Mesenchymal stem cell (in vitro differentiated cells and primary cell): ENCODE data around the gene GFRA1.

Experiments
- DNase-seq: peaks from one replicate; pipeline ENCODE4 v3.0.0-alpha.2; 2013
- H2AFZ ChIP-seq: one replicate; pipeline ENCODE4 v1.6.1; 2013; ENCODE audit warnings: low read depth, mild to moderate bottlenecking, control low read depth, inconsistent platforms, low read length, moderate library complexity
- H2AK5ac ChIP-seq: 2 replicates; pipeline ENCODE4 v1.6.1; 2013; ENCODE audit warnings: low read length, moderate library complexity, mild to moderate bottlenecking, inconsistent platforms; ENCODE audit not compliant: severe bottlenecking
- H2BK120ac ChIP-seq: one replicate; pipeline ENCODE4 v1.6.1; 2013; ENCODE audit warnings: low read depth, mild to moderate bottlenecking, inconsistent platforms, low read length, moderate library complexity
- H2BK12ac ChIP-seq, 2 experiments: one replicate each; pipeline ENCODE4 v1.6.1; 2013; ENCODE audit warnings: inconsistent platforms in 2 of 2, low read length in 2 of 2, mild to moderate bottlenecking in 2 of 2, moderate library complexity in 2 of 2, control low read depth in 1 of 2
- H2BK15ac ChIP-seq: one replicate; pipeline ENCODE4 v1.6.1; 2013; ENCODE audit warnings: mild to moderate bottlenecking, low read depth, inconsistent platforms; ENCODE audit not compliant: poor library complexity, severe bottlenecking
- H2BK5ac ChIP-seq: 2 replicates; pipeline ENCODE4 v1.6.1; 2013; ENCODE audit warnings: low read depth, mild to moderate bottlenecking, low read length, control low read depth, inconsistent platforms; ENCODE audit not compliant: poor library complexity, severe bottlenecking
- H3K14ac ChIP-seq, 2 experiments: one replicate each; pipeline ENCODE4 v1.6.1; 2013; ENCODE audit warnings: inconsistent platforms in 2 of 2, low read length in 2 of 2, control low read depth in 1 of 2, mild to moderate bottlenecking in 1 of 2, moderate library complexity in 1 of 2
- H3K18ac ChIP-seq, 2 experiments: one replicate each; pipeline ENCODE4 v1.6.1; 2013; ENCODE audit warnings: inconsistent platforms in 2 of 2, low read length in 2 of 2, control low read depth in 1 of 2, low read depth in 1 of 2, mild to moderate bottlenecking in 1 of 2
- H3K23ac ChIP-seq, 2 experiments: one replicate each; pipeline ENCODE4 v1.6.1; 2013; ENCODE audit warnings: inconsistent platforms in 2 of 2, low read length in 2 of 2, mild to moderate bottlenecking in 2 of 2, moderate library complexity in 2 of 2, control low read depth in 1 of 2
- H3K27ac ChIP-seq: 2 replicates; pipeline ENCODE4 v1.5.1; 2013; ENCODE audit warnings: mild to moderate bottlenecking, moderate library complexity, low read length, control low read depth, inconsistent platforms; ENCODE audit not compliant: poor library complexity, severe bottlenecking
- H3K27me3 ChIP-seq, 2 experiments: 2 replicates each; pipeline versions ENCODE4 v1.6.1 to v1.7.0; 2013; ENCODE audit warnings: low read length in 2 of 2, mild to moderate bottlenecking in 2 of 2, moderate library complexity in 2 of 2, control low read depth in 1 of 2, inconsistent platforms in 1 of 2; ENCODE audit not compliant: control insufficient read depth in 1 of 2, insufficient read depth in 1 of 2
- H3K36me3 ChIP-seq, 2 experiments: 2 replicates each; pipeline versions ENCODE4 v1.6.1 to v1.7.0; 2013; ENCODE audit warnings: low read length in 2 of 2, control low read depth in 1 of 2, inconsistent platforms in 1 of 2, low read depth in 1 of 2, mild to moderate bottlenecking in 1 of 2; ENCODE audit not compliant: insufficient read depth in 2 of 2, control insufficient read depth in 1 of 2
- H3K4ac ChIP-seq, 2 experiments: one replicate each; pipeline ENCODE4 v1.6.1; 2013; ENCODE audit warnings: inconsistent platforms in 2 of 2, low read length in 2 of 2, mild to moderate bottlenecking in 2 of 2, moderate library complexity in 2 of 2, control low read depth in 1 of 2, low read depth in 1 of 2
- H3K4me1 ChIP-seq: 2 replicates; pipeline ENCODE4 v1.6.1; 2013; ENCODE audit warnings: low read depth, low read length, control low read depth; ENCODE audit not compliant: control insufficient read depth, insufficient read depth
- H3K4me2 ChIP-seq: 2 replicates; pipeline ENCODE4 v1.6.1; 2013; ENCODE audit warnings: low read length, mild to moderate bottlenecking, inconsistent platforms; ENCODE audit not compliant: poor library complexity, severe bottlenecking
- H3K4me3 ChIP-seq, 2 experiments: 2 replicates each; pipeline versions ENCODE4 v1.5.1 to v1.7.0; 2013; ENCODE audit warnings: low read length in 2 of 2, mild to moderate bottlenecking in 2 of 2, control low read depth in 1 of 2, low read depth in 1 of 2; ENCODE audit not compliant: insufficient read depth in 1 of 2
- H3K79me1 ChIP-seq: replicated peaks from 2 replicates; pipeline ENCODE4 v1.6.1; 2013; ENCODE audit warnings: mild to moderate bottlenecking, control low read depth, low read length, inconsistent platforms; ENCODE audit not compliant: poor library complexity, severe bottlenecking
- H3K9ac ChIP-seq: 2 replicates; pipeline ENCODE4 v1.7.0; 2013; ENCODE audit warnings: mild to moderate bottlenecking, low read length, moderate library complexity
- H3K9me3 ChIP-seq: 2 replicates; pipeline ENCODE4 v1.7.0; 2013; ENCODE audit warnings: mild to moderate bottlenecking, low read length; ENCODE audit not compliant: control insufficient read depth
- H4K8ac ChIP-seq: one replicate; pipeline ENCODE4 v1.6.1; 2013; ENCODE audit warnings: inconsistent platforms, mild to moderate bottlenecking, low read length, moderate library complexity
- H4K91ac ChIP-seq: one replicate; pipeline ENCODE4 v1.6.1; 2013; ENCODE audit warnings: mild to moderate bottlenecking, low read length, inconsistent platforms
- WGBS: methylation state at CpG from one replicate; pipeline ENCODE4 v1.1.7; 2013; ENCODE audit warnings: mixed read lengths; 5-methylcytosine and 5-hydroxymethylcytosine counted together

GFRA1 gene

GRCh38 chr10:116084161-116084560 lies 188.8 kb downstream of the GFRA1 start:
- H3K4me3 ChIP-seq, result no peak overlapping the region
- H3K14ac ChIP-seq, result no peak overlapping the region
- no peak overlapping the region for H3K9ac ChIP-seq
- H4K8ac ChIP-seq, result no peak overlapping the region
- H3K4me2 ChIP-seq, result no peak overlapping the region
- H2BK12ac ChIP-seq, result no peak overlapping the region
- no peak overlapping the region for H3K23ac ChIP-seq
- H3K36me3 ChIP-seq, result peaks cover 0 to 35% of the 10 kb centered on the region in 2 experiments
- no peak overlapping the region for H3K4ac ChIP-seq
- no peak for DNase-seq
- no peak overlapping the region for H2AFZ ChIP-seq
- H3K27ac ChIP-seq, result no peak overlapping the region
- no peak overlapping the region for H2AK5ac ChIP-seq
- H2BK15ac ChIP-seq, result no peak overlapping the region
- no peaks in the 10 kb centered on the region for H3K9me3 ChIP-seq
- no peak overlapping the region for H2BK120ac ChIP-seq
- peaks cover 7% of the 10 kb centered on the region for H3K4me1 ChIP-seq
- H2BK5ac ChIP-seq, result no peak overlapping the region
- no peak overlapping the region for H3K18ac ChIP-seq
- H3K27me3 ChIP-seq, result no peaks in the 10 kb centered on the region
- WGBS, result 90% methylated on average over 6 of the region's 6 CpGs
- H4K91ac ChIP-seq, result no peak overlapping the region
- H3K79me1 ChIP-seq, result no peaks in the 10 kb centered on the region

- 92% methylated on average over 8 of the region's 8 CpGs for WGBS
- H3K27me3 ChIP-seq, result no peaks in the 10 kb centered on the region
Observed at GRCh38 chr10:116083226-116083762, 189.7 kb downstream of the GFRA1 start.

GRCh38 chr10:116082762-116083161 lies 190.2 kb downstream of the GFRA1 start:
- Histone ChIP-seq H3K27me3 (no peaks in the 10 kb centered on the region), H3K9ac (no peak overlapping the region), H3K4me2 (no peak overlapping the region), H3K23ac (no peak overlapping the region), H3K18ac (no peak overlapping the region), H2BK120ac (no peak overlapping the region), H3K4me3 (no peak overlapping the region), H4K91ac (no peak overlapping the region), H3K4ac (no peak overlapping the region), H2AFZ (no peak overlapping the region), H3K27ac (no peak overlapping the region), H3K36me3 (peaks cover 0 to 37% of the 10 kb centered on the region in 2 experiments), H2BK12ac (no peak overlapping the region), H2AK5ac (no peak overlapping the region), H2BK5ac (no peak overlapping the region), H3K4me1 (peaks cover 7% of the 10 kb centered on the region), H4K8ac (no peak overlapping the region), H3K79me1 (no peaks in the 10 kb centered on the region), H3K9me3 (no peaks in the 10 kb centered on the region), H3K14ac (no peak overlapping the region), H2BK15ac (no peak overlapping the region)
- no peak for DNase-seq
- WGBS, result 95% methylated on average over 2 of the region's 3 CpGs

More at GRCh38 chr10:116083226-116083762, 189.7 kb downstream of the GFRA1 start:
- no peak overlapping the region for H4K91ac ChIP-seq
- no peak for DNase-seq
- H3K4ac ChIP-seq, result no peak overlapping the region
- H2BK15ac ChIP-seq, result no peak overlapping the region
- no peak overlapping the region for H3K4me3 ChIP-seq
- H3K36me3 ChIP-seq, result peaks cover 0 to 40% of the 10 kb centered on the region in 2 experiments
- no peak overlapping the region for H2AFZ ChIP-seq
- H3K9ac ChIP-seq, result no peak overlapping the region
- H3K27ac ChIP-seq, result no peak overlapping the region
- H3K4me2 ChIP-seq, result no peak overlapping the region
- H3K14ac ChIP-seq, result no peak overlapping the region
- no peak overlapping the region for H2AK5ac ChIP-seq
- no peak overlapping the region for H2BK12ac ChIP-seq
- no peaks in the 10 kb centered on the region for H3K9me3 ChIP-seq
- H3K79me1 ChIP-seq, result no peaks in the 10 kb centered on the region
- H2BK5ac ChIP-seq, result no peak overlapping the region
- no peak overlapping the region for H3K18ac ChIP-seq
- H4K8ac ChIP-seq, result no peak overlapping the region
- H2BK120ac ChIP-seq, result no peak overlapping the region
- peaks cover 7% of the 10 kb centered on the region for H3K4me1 ChIP-seq
- H3K23ac ChIP-seq, result no peak overlapping the region

GRCh38 chr10:116082206-116082605 lies 190.8 kb downstream of the GFRA1 start:
- Histone ChIP-seq H3K27ac (no peak overlapping the region), H3K4me1 (peaks cover 7% of the 10 kb centered on the region), H2BK5ac (no peak overlapping the region), H3K27me3 (no peaks in the 10 kb centered on the region), H3K4me3 (no peak overlapping the region), H2AFZ (no peak overlapping the region), H3K9me3 (no peaks in the 10 kb centered on the region), H2AK5ac (peak overlapping the region; percentile 58), H3K4me2 (no peak overlapping the region), H2BK12ac (no peak overlapping the region), H3K9ac (no peak overlapping the region), H2BK15ac (no peak overlapping the region), H4K8ac (no peak overlapping the region), H3K14ac (no peak overlapping the region), H3K4ac (no peak overlapping the region), H3K18ac (no peak overlapping the region), H3K79me1 (no peaks in the 10 kb centered on the region), H3K23ac (no peak overlapping the region), H3K36me3 (peaks cover 0 to 32% of the 10 kb centered on the region in 2 experiments), H2BK120ac (no peak overlapping the region), H4K91ac (no peak overlapping the region)
- WGBS, result 97% methylated on average over 8 of the region's 8 CpGs
- no peak for DNase-seq
